ENCODE data around the gene DENND1A.

- no peak for TF ChIP-seq POLR2A (IDR thresholded peaks at IDR 0.05; ENCODE audit: low read length)
- no peak for TF ChIP-seq GATA1 (IDR thresholded peaks at IDR 0.05; ENCODE audit: low read depth, low read length)
Observed at GRCh38 chr9:123511326-123512277, 418.3 kb downstream of the DENND1A start.
